Measurements from ENCODE around the gene RASSF3. TPM values are rescaled to one million over a fixed set of nuclear protein-coding genes. Genes with fewer than 3 reads are reported as not detected.
"Not testable (repeated sequence)": the region's sequence is repeated elsewhere in the genome, so short reads cannot be mapped to it uniquely, and the experiment has no call there.

Gene RASSF3
- total RNA-seq, 1 experiment from 2014 or later, result 42.6 TPM

- DNase-seq (ENCODE audit: extremely low read depth, low read depth), result no peak
These were observed 75.3 kb downstream of the RASSF3 start for GRCh38 chr12:64685605-64686004.

GRCh38 chr12:64687816-64688215, 77.5 kb downstream of the RASSF3 start:
- DNase-seq (ENCODE audit: extremely low read depth, low read depth), result no peak

- no peak for DNase-seq (ENCODE audit: extremely low read depth, low read depth)
These were observed 77.9 kb downstream of the RASSF3 start for GRCh38 chr12:64688219-64688618.

- DNase-seq (ENCODE audit: extremely low read depth, low read depth), result no peak
These were observed 78.4 kb downstream of the RASSF3 start for GRCh38 chr12:64688715-64689114.

GRCh38 chr12:64690236-64690635, 79.9 kb downstream of the RASSF3 start:
- DNase-seq (ENCODE audit: extremely low read depth, low read depth), result not testable (repeated sequence)

GRCh38 chr12:64691227-64691794, 81.0 kb downstream of the RASSF3 start:
- no peak for DNase-seq (ENCODE audit: extremely low read depth, low read depth)

- DNase-seq (ENCODE audit: extremely low read depth, low read depth), result no peak
These were observed 81.7 kb downstream of the RASSF3 start for GRCh38 chr12:64691795-64692583.

GRCh38 chr12:64694130-64695040, 84.1 kb downstream of the RASSF3 start:
- DNase-seq (ENCODE audit: extremely low read depth, low read depth), result no peak

- no peak for DNase-seq (ENCODE audit: extremely low read depth, low read depth)
These were observed 85.3 kb downstream of the RASSF3 start for GRCh38 chr12:64695550-64695949.

- peak; percentile 46 for DNase-seq (ENCODE audit: extremely low read depth, low read depth)
These were observed 85.9 kb downstream of the RASSF3 start for GRCh38 chr12:64696080-64696741.

GRCh38 chr12:64699504-64700115, 89.3 kb downstream of the RASSF3 start:
- no peak for DNase-seq (ENCODE audit: extremely low read depth, low read depth)

- DNase-seq (ENCODE audit: extremely low read depth, low read depth), result no peak
These were observed 90.2 kb downstream of the RASSF3 start for GRCh38 chr12:64700532-64700931.

- DNase-seq (ENCODE audit: extremely low read depth, low read depth), result no peak
These were observed 91.0 kb downstream of the RASSF3 start for GRCh38 chr12:64701283-64701682.

- DNase-seq (ENCODE audit: extremely low read depth, low read depth), result no peak
These were observed 96.0 kb downstream of the RASSF3 start for GRCh38 chr12:64706306-64706705.

GRCh38 chr12:64706857-64707256, 96.6 kb downstream of the RASSF3 start:
- DNase-seq (ENCODE audit: extremely low read depth, low read depth), result no peak

- DNase-seq (ENCODE audit: extremely low read depth, low read depth), result no peak
These were observed 97.1 kb downstream of the RASSF3 start for GRCh38 chr12:64707362-64707761.

GRCh38 chr12:64707926-64708325, 97.6 kb downstream of the RASSF3 start:
- no peak for DNase-seq (ENCODE audit: extremely low read depth, low read depth)

- no peak for DNase-seq (ENCODE audit: extremely low read depth, low read depth)
These were observed 99.1 kb downstream of the RASSF3 start for GRCh38 chr12:64709429-64709828.

- no peak for DNase-seq (ENCODE audit: extremely low read depth, low read depth)
These were observed 103.1 kb downstream of the RASSF3 start for GRCh38 chr12:64713376-64713775.

GRCh38 chr12:64714551-64714968, 104.3 kb downstream of the RASSF3 start:
- no peak for DNase-seq (ENCODE audit: extremely low read depth, low read depth)

All from NCI-H460 (cell line).